Activated T-helper 17 cell treated with anti-CD3 and anti-CD28 coated beads, Interleukin-2, amount 50 U/mL, for 72 hours (primary cell): ENCODE measurements around the gene MAP2K7. TPM values are rescaled to one million over a fixed set of nuclear protein-coding genes. Genes with fewer than 3 reads are reported as not detected.
A peak's percentile ranks its signal among the peaks of the same experiment; 100 is the strongest.

Source experiments
- ATAC-seq: fragments of 150-1000 bp; cut with Tn5 transposase; replicated peaks from 2 replicates; pipeline ENCODE4 v1.10.0; 2021; ENCODE audit warnings: mild to moderate bottlenecking, moderate library complexity
- H3K27ac Mint-ChIP-seq: one replicate; pipeline ENCODE4 v1.8.0; 2022; ENCODE audit warnings: mixed read lengths
- H3K27me3 Mint-ChIP-seq: one replicate; pipeline ENCODE4 v1.8.0; 2022; ENCODE audit warnings: mixed read lengths
- H3K36me3 Mint-ChIP-seq: one replicate; pipeline ENCODE4 v1.8.0; 2022; ENCODE audit warnings: low read depth, mild to moderate bottlenecking, mixed read lengths
- H3K4me1 Mint-ChIP-seq: one replicate; pipeline ENCODE4 v1.8.0; 2022; ENCODE audit warnings: mixed read lengths
- H3K4me3 Mint-ChIP-seq: one replicate; pipeline ENCODE4 v1.8.0; 2022; ENCODE audit warnings: mild to moderate bottlenecking, mixed read lengths
- H3K9me3 Mint-ChIP-seq: one replicate; pipeline ENCODE4 v1.8.0; 2022; ENCODE audit warnings: mixed read lengths
- total RNA-seq, 2 donors: library from RNA; stranded (reverse); gene quantifications; one replicate each; pipeline ENCODE4 v1.2.3, GENCODE V29; 2022

Gene MAP2K7
- total RNA-seq, 2 donors from 2014 or later: 39.0 to 46.3 TPM

- Mint-ChIP-seq H3K4me1 (peaks cover 7% of the 10 kb centered on the region), H3K9me3 (no peaks in the 10 kb centered on the region), H3K27ac (peak overlapping the region; percentile 91), H3K4me3 (peak overlapping the region; percentile 95), H3K36me3 (peaks cover 32% of the 10 kb centered on the region), H3K27me3 (no peaks in the 10 kb centered on the region)
- peak; percentile 58 for ATAC-seq
Observed at GRCh38 chr19:7904074-7905020, 670 bp downstream of the MAP2K7 start.

- no peak for ATAC-seq
- Mint-ChIP-seq H3K4me3 (peak overlapping the region; percentile 95), H3K27me3 (no peaks in the 10 kb centered on the region), H3K27ac (peak overlapping the region; percentile 91), H3K36me3 (peaks cover 32% of the 10 kb centered on the region), H3K9me3 (no peaks in the 10 kb centered on the region), H3K4me1 (peaks cover 7% of the 10 kb centered on the region)
Observed at GRCh38 chr19:7905268-7905667, 1.6 kb downstream of the MAP2K7 start.

- peak overlapping the region; percentile 91 for H3K27ac Mint-ChIP-seq
- H3K4me3 Mint-ChIP-seq: peak overlapping the region; percentile 95
- no peaks in the 10 kb centered on the region for H3K9me3 Mint-ChIP-seq
Observed at GRCh38 chr19:7905859-7906258, 2.2 kb downstream of the MAP2K7 start.

GRCh38 chr19:7907122-7907521 is 3.4 kb downstream of the MAP2K7 start:
- no peaks in the 10 kb centered on the region for H3K9me3 Mint-ChIP-seq
- no peaks in the 10 kb centered on the region for H3K27me3 Mint-ChIP-seq
- no peak overlapping the region for H3K4me3 Mint-ChIP-seq
- no peak for ATAC-seq
- peaks cover 7% of the 10 kb centered on the region for H3K4me1 Mint-ChIP-seq
- H3K36me3 Mint-ChIP-seq: peaks cover 43% of the 10 kb centered on the region
- no peak overlapping the region for H3K27ac Mint-ChIP-seq

More at GRCh38 chr19:7905859-7906258, 2.2 kb downstream of the MAP2K7 start:
- ATAC-seq: no peak
- peaks cover 32% of the 10 kb centered on the region for H3K36me3 Mint-ChIP-seq
- peaks cover 7% of the 10 kb centered on the region for H3K4me1 Mint-ChIP-seq
- H3K27me3 Mint-ChIP-seq: no peaks in the 10 kb centered on the region

- no peak overlapping the region for H3K4me3 Mint-ChIP-seq
- ATAC-seq: no peak
Observed at GRCh38 chr19:7907544-7907943, 3.9 kb downstream of the MAP2K7 start.

GRCh38 chr19:7908078-7908699 is 4.5 kb downstream of the MAP2K7 start:
- no peaks in the 10 kb centered on the region for H3K9me3 Mint-ChIP-seq
- no peaks in the 10 kb centered on the region for H3K27me3 Mint-ChIP-seq
- H3K27ac Mint-ChIP-seq: no peak overlapping the region
- ATAC-seq: no peak
- peaks cover 7% of the 10 kb centered on the region for H3K4me1 Mint-ChIP-seq
- H3K36me3 Mint-ChIP-seq: peaks cover 49% of the 10 kb centered on the region
- H3K4me3 Mint-ChIP-seq: no peak overlapping the region

More at GRCh38 chr19:7907544-7907943, 3.9 kb downstream of the MAP2K7 start:
- Mint-ChIP-seq H3K36me3 (peaks cover 46% of the 10 kb centered on the region), H3K9me3 (no peaks in the 10 kb centered on the region), H3K4me1 (peaks cover 7% of the 10 kb centered on the region), H3K27ac (no peak overlapping the region), H3K27me3 (no peaks in the 10 kb centered on the region)

- peaks cover 43% of the 10 kb centered on the region for H3K36me3 Mint-ChIP-seq
- H3K27me3 Mint-ChIP-seq: no peaks in the 10 kb centered on the region
- no peak for ATAC-seq
- H3K9me3 Mint-ChIP-seq: no peaks in the 10 kb centered on the region
- H3K4me1 Mint-ChIP-seq: peaks cover 7% of the 10 kb centered on the region
- H3K27ac Mint-ChIP-seq: no peak overlapping the region
- H3K4me3 Mint-ChIP-seq: no peak overlapping the region
Observed at GRCh38 chr19:7908742-7909461, 5.2 kb downstream of the MAP2K7 start.

GRCh38 chr19:7909471-7910067 is 5.9 kb downstream of the MAP2K7 start:
- Mint-ChIP-seq H3K36me3 (peaks cover 39% of the 10 kb centered on the region), H3K9me3 (no peaks in the 10 kb centered on the region), H3K4me1 (peaks cover 6% of the 10 kb centered on the region), H3K4me3 (no peak overlapping the region), H3K27ac (no peak overlapping the region), H3K27me3 (no peaks in the 10 kb centered on the region)
- no peak for ATAC-seq

- Mint-ChIP-seq H3K4me3 (no peak overlapping the region), H3K4me1 (no peaks in the 10 kb centered on the region), H3K9me3 (no peaks in the 10 kb centered on the region), H3K27me3 (peaks cover 2% of the 10 kb centered on the region), H3K27ac (no peak overlapping the region), H3K36me3 (peaks cover 29% of the 10 kb centered on the region)
- ATAC-seq: no peak
Observed at GRCh38 chr19:7910321-7911161, 6.9 kb downstream of the MAP2K7 start.

- Mint-ChIP-seq H3K9me3 (no peaks in the 10 kb centered on the region), H3K36me3 (peaks cover 20% of the 10 kb centered on the region), H3K27ac (no peak overlapping the region), H3K4me3 (no peak overlapping the region), H3K4me1 (no peaks in the 10 kb centered on the region), H3K27me3 (peaks cover 3% of the 10 kb centered on the region)
- no peak for ATAC-seq
Observed at GRCh38 chr19:7911508-7912143, 7.9 kb downstream of the MAP2K7 start.

- no peak for ATAC-seq
- Mint-ChIP-seq H3K4me1 (no peaks in the 10 kb centered on the region), H3K9me3 (no peaks in the 10 kb centered on the region), H3K27ac (no peak overlapping the region), H3K36me3 (peaks cover 20% of the 10 kb centered on the region), H3K27me3 (peaks cover 3% of the 10 kb centered on the region), H3K4me3 (no peak overlapping the region)
Observed at GRCh38 chr19:7912144-7912696, 8.5 kb downstream of the MAP2K7 start.

- no peak for ATAC-seq
- peaks cover 3% of the 10 kb centered on the region for H3K27me3 Mint-ChIP-seq
- no peak overlapping the region for H3K4me3 Mint-ChIP-seq
- peaks cover 20% of the 10 kb centered on the region for H3K36me3 Mint-ChIP-seq
- H3K27ac Mint-ChIP-seq: no peak overlapping the region
- H3K4me1 Mint-ChIP-seq: no peaks in the 10 kb centered on the region
- no peaks in the 10 kb centered on the region for H3K9me3 Mint-ChIP-seq
Observed at GRCh38 chr19:7912697-7913564, 9.3 kb downstream of the MAP2K7 start.
